ENCODE data around the gene CYP3A4.
"Not testable (repeated sequence)": the region's sequence is repeated elsewhere in the genome, so short reads cannot be mapped to it uniquely, and the experiment has no call there.

CYP3A4 gene

GRCh38 chr7:99752356-99752755, 31.6 kb downstream of the CYP3A4 start:
- no peak for DNase-seq (ENCODE audit: low read depth in 2 of 2)

GRCh38 chr7:99751322-99752052, 32.5 kb downstream of the CYP3A4 start:
- DNase-seq (ENCODE audit: low read depth in 2 of 2): not testable (repeated sequence)

GRCh38 chr7:99748846-99749579, 35.0 kb downstream of the CYP3A4 start:
- no peak for DNase-seq (ENCODE audit: low read depth in 2 of 2)

- not testable (repeated sequence) for DNase-seq (ENCODE audit: low read depth in 2 of 2)
Observed at GRCh38 chr7:99746915-99747314, 37.1 kb downstream of the CYP3A4 start.

GRCh38 chr7:99745395-99745794, 38.6 kb downstream of the CYP3A4 start:
- DNase-seq (ENCODE audit: low read depth in 2 of 2): not testable (repeated sequence)

- no peak for DNase-seq (ENCODE audit: low read depth in 2 of 2)
Observed at GRCh38 chr7:99742737-99743394, 41.1 kb downstream of the CYP3A4 start.

GRCh38 chr7:99741441-99741795, 42.6 kb downstream of the CYP3A4 start:
- no peak for DNase-seq (ENCODE audit: low read depth in 2 of 2)

GRCh38 chr7:99740573-99741440, 43.2 kb downstream of the CYP3A4 start:
- peak in 1 of 2 experiments; percentile 5 for DNase-seq (ENCODE audit: low read depth in 2 of 2)

GRCh38 chr7:99739699-99740572, 44.0 kb downstream of the CYP3A4 start:
- DNase-seq (ENCODE audit: low read depth in 2 of 2): no peak

- DNase-seq (ENCODE audit: low read depth in 2 of 2): no peak
Observed at GRCh38 chr7:99737726-99738125, 46.3 kb downstream of the CYP3A4 start.

- DNase-seq (ENCODE audit: low read depth in 2 of 2): not testable (repeated sequence)
Observed at GRCh38 chr7:99736667-99737066, 47.3 kb downstream of the CYP3A4 start.

- DNase-seq (ENCODE audit: low read depth in 2 of 2): no peak
Observed at GRCh38 chr7:99734987-99735386, 49.0 kb downstream of the CYP3A4 start, which contains the start of gene CYP3A7. TSS of gene CYP3A7 (minus strand) at chr7:99735196. CDS start at chr7:99735093, 103 bp downstream.

- DNase-seq (ENCODE audit: low read depth in 2 of 2): no peak
Observed at GRCh38 chr7:99733448-99733847, 50.5 kb downstream of the CYP3A4 start.

- DNase-seq (ENCODE audit: low read depth in 2 of 2): no peak
Observed at GRCh38 chr7:99733003-99733402, 51.0 kb downstream of the CYP3A4 start.

- no peak for DNase-seq (ENCODE audit: low read depth in 2 of 2)
Observed at GRCh38 chr7:99731638-99732374, 52.2 kb downstream of the CYP3A4 start.

- no peak for DNase-seq (ENCODE audit: low read depth in 2 of 2)
Observed at GRCh38 chr7:99730992-99731391, 53.0 kb downstream of the CYP3A4 start.

- no peak for DNase-seq (ENCODE audit: low read depth in 2 of 2)
Observed at GRCh38 chr7:99730238-99730810, 53.7 kb downstream of the CYP3A4 start.

- DNase-seq (ENCODE audit: low read depth in 2 of 2): no peak
Observed at GRCh38 chr7:99729486-99730237, 54.3 kb downstream of the CYP3A4 start.

- DNase-seq (ENCODE audit: low read depth in 2 of 2): no peak
Observed at GRCh38 chr7:99728615-99729014, 55.4 kb downstream of the CYP3A4 start.
